ENCODE measurements around the gene PID1.

DNA sequence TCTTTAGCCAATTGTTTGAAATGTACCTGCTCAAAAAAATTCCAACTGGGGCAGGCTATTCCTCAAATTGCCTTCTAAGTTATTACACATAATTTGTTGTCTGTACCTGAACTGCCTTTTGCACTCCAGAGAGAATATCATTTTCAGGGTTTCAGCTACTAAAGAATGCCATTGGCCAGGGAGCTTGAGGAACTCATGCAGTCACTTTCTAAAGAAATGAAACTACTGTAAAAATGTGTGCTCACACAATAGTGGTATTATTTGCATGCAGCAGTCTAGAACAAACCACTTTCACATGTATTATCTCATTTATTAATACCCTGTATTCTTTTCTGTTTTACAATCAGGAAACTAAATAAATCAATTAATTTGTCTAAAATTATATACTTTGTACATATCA lies 152.2 kb downstream of the PID1 start:
- TF ChIP-seq YY1 (IDR thresholded peaks at IDR 0.05; ENCODE audit: insufficient read depth, insufficient read length) (no peak), SUZ12 (IDR thresholded peaks at IDR 0.05; ENCODE audit: extremely low read depth, insufficient read depth, insufficient read length) (no peak), ZNF274 (IDR thresholded peaks at IDR 0.05; ENCODE audit: low read depth, low read length) (no peak)
